ENCODE data around the gene MGAT3. TPM values are rescaled to one million over a fixed set of nuclear protein-coding genes. Genes with fewer than 3 reads are reported as not detected.

Gene MGAT3
- total RNA-seq, 4 donors from 2014 or later: 1.2 to 7.1 (median 3.6) TPM

DNA sequence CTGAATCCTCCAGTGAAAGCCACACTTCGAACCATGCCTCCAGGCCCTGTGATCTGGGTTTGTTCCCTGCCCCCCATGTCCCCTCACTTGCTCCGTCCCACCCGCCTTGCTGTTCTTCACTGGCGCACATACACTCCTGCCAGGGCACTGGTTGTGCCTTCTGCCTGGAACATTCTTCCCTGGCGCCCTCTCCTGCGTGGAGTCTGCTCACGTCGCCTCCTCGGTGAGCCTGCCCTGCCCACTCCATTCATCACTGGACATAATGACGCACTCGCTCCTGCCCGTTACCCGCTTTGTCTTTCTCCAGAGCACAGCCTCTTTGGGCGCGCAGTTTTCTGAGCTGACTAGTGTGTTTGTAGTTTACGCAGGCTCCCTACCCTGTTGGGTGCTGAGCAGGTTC lies 24.2 kb downstream of the MGAT3 start:
- H3K9me3 ChIP-seq: no peaks in the 10 kb centered on the region
- intact Hi-C loops (cut with DNase I): no loop called here
- DNase-seq (ENCODE audit: extremely low spot score): no peak
- H3K27me3 ChIP-seq: no peaks in the 10 kb centered on the region
- H3K4me3 ChIP-seq: no peak overlapping the region
- H3K4me1 ChIP-seq: peaks cover 0 to 3% (median 0%) of the 10 kb centered on the region in 4 donors
- TF ChIP-seq CTCF (IDR thresholded peaks at IDR 0.05): no peak
- no peak for TF ChIP-seq POLR2A (IDR thresholded peaks at IDR 0.05; ENCODE audit: low read depth)
- TF ChIP-seq POLR2AphosphoS5 (IDR thresholded peaks at IDR 0.05): no peak
- no peak for TF ChIP-seq EP300 (IDR thresholded peaks at IDR 0.05)
- H3K36me3 ChIP-seq: no peaks in the 10 kb centered on the region
- WGBS: 94% methylated on average over 16 of the region's 16 CpGs
- H3K27ac ChIP-seq (replicated peaks in 1 of 4): no peak overlapping the region

DNA sequence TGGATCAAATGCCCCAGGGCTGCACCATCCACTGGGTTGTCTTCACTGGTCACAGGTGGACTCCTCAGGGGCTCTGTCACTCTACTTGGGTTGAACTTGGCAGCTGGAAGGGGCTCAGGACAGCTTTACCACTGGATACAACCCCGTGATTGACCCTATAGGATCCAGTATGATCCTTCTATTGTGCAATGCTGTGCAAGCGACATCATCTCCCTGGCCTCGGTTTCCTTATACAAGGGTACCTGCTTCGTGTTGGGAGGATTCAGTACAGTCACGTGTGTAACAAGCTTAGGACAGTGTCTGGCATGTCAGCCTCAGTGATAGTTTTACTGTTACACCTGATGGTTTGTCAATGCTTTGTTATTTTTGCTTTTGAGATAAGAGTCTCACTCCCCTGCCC lies 24.8 kb downstream of the MGAT3 start:
- no peak for DNase-seq (ENCODE audit: extremely low spot score)
- no peaks in the 10 kb centered on the region for H3K27me3 ChIP-seq
- WGBS: 100% methylated on average over 5 of the region's 5 CpGs
- H3K4me1 ChIP-seq: no peaks in the 10 kb centered on the region
- H3K4me3 ChIP-seq: no peak overlapping the region
- TF ChIP-seq POLR2AphosphoS5 (IDR thresholded peaks at IDR 0.05) (no peak), CTCF (IDR thresholded peaks at IDR 0.05) (no peak), EP300 (IDR thresholded peaks at IDR 0.05) (no peak)
- no peaks in the 10 kb centered on the region for H3K36me3 ChIP-seq
- H3K9me3 ChIP-seq: no peaks in the 10 kb centered on the region
- no peak overlapping the region for H3K27ac ChIP-seq (replicated peaks in 1 of 4)
- intact Hi-C loops (cut with DNase I): no loop called here

- H3K9me3 ChIP-seq: no peaks in the 10 kb centered on the region
- intact Hi-C loops (cut with DNase I): no loop called here
- no peaks in the 10 kb centered on the region for H3K4me1 ChIP-seq
- no peak overlapping the region for H3K4me3 ChIP-seq
- H3K27ac ChIP-seq (replicated peaks in 1 of 4): no peak overlapping the region
- 90% methylated on average over 2 of the region's 3 CpGs for WGBS
- no peaks in the 10 kb centered on the region for H3K27me3 ChIP-seq
- no peak for TF ChIP-seq POLR2AphosphoS5 (IDR thresholded peaks at IDR 0.05)
- no peak for TF ChIP-seq EP300 (IDR thresholded peaks at IDR 0.05)
- no peak for TF ChIP-seq POLR2A (IDR thresholded peaks at IDR 0.05; ENCODE audit: low read depth)
- no peak for TF ChIP-seq CTCF (IDR thresholded peaks at IDR 0.05)
- DNase-seq (ENCODE audit: extremely low spot score): no peak
- peaks cover 0 to 3% (median 0%) of the 10 kb centered on the region in 4 donors for H3K36me3 ChIP-seq
Observed at GRCh38 chr22:39482768-39483167, 26.0 kb downstream of the MGAT3 start.

GRCh38 chr22:39486951-39487825 lies 30.4 kb downstream of the MGAT3 start:
- H3K27ac ChIP-seq (replicated peaks in 1 of 4): no peak overlapping the region
- H3K4me3 ChIP-seq: no peak overlapping the region
- intact Hi-C loops (cut with DNase I): no loop called here
- no peaks in the 10 kb centered on the region for H3K9me3 ChIP-seq
- H3K4me1 ChIP-seq: peaks cover 0 to 16% (median 7%) of the 10 kb centered on the region in 4 donors
- peaks cover 0 to 13% (median 0%) of the 10 kb centered on the region in 4 donors for H3K36me3 ChIP-seq
- TF ChIP-seq POLR2A (IDR thresholded peaks at IDR 0.05; ENCODE audit: low read depth): no peak
- no peak for TF ChIP-seq CTCF (IDR thresholded peaks at IDR 0.05)
- WGBS: 77% methylated on average over 16 of the region's 45 CpGs
- no peak for DNase-seq (ENCODE audit: extremely low spot score)
- H3K27me3 ChIP-seq: peaks cover 0 to 9% (median 0%) of the 10 kb centered on the region in 4 donors
